ENCODE measurements around the gene ZCCHC2. TPM values are rescaled to one million over a fixed set of nuclear protein-coding genes. Genes with fewer than 3 reads are reported as not detected.
A peak's percentile ranks its signal among the peaks of the same experiment; 100 is the strongest.

Gene ZCCHC2
- polyA plus RNA-seq, 4 donors: 5.1 to 17.6 (median 8.3) TPM

DNA sequence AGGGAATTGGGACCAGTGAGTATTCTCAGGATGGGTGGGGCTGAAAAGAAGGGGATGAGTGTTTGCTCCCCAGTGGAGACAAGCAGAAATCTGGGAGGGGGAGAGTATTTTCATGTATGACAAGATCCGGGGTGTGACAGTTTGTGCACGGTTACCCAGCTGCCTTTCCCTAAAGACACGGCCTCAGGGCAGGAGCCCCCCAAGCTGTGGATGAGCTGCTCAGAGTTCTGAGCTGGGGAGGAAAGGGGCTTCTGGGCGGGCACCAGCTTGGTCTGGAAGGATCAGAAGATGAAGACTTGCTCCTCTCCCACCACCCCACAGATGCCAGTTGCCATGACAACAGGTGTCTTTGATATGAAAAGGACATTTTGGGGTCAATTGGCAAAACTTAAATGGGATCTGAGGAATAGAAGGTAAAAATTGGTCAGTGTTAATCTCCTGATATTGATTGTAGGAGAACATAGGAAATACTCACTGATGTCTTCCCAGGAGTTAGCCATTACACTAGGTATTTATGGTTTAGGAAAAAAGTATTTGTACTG, 29.2 kb downstream of the ZCCHC2 start:
- peaks cover 4 to 36% (median 14%) of the 10 kb centered on the region in 3 donors for H3K36me3 ChIP-seq (ENCODE audit: control insufficient read depth in 3 of 3, insufficient read depth in 2 of 3, low read depth in 1 of 3, low read length in 3 of 3)

GRCh38 chr18:62554061-62554815, 31.4 kb downstream of the ZCCHC2 start:
- Histone ChIP-seq H3K36me3 (ENCODE audit: control insufficient read depth in 3 of 3, insufficient read depth in 2 of 3, low read depth in 1 of 3, low read length in 3 of 3) (peaks cover 8 to 33% (median 20%) of the 10 kb centered on the region in 3 donors), H3K4me1 (ENCODE audit: control insufficient read depth in 3 of 3, insufficient read depth in 2 of 3, low read depth in 1 of 3, low read length in 2 of 3) (no peaks in the 10 kb centered on the region), H3K27ac (ENCODE audit: low read depth in 1 of 3, low read length in 2 of 3) (peak overlapping the region in 2 of 3 donors; percentile 55 to 66), H3K9me3 (ENCODE audit: control insufficient read depth in 2 of 2, insufficient read depth in 1 of 2, low read depth in 1 of 2, low read length in 1 of 2) (no peaks in the 10 kb centered on the region), H3K27me3 (ENCODE audit: control insufficient read depth in 3 of 3, insufficient read depth in 3 of 3, low read length in 3 of 3) (no peaks in the 10 kb centered on the region), H3K4me3 (ENCODE audit: low read depth in 1 of 3, low read length in 3 of 3) (no peak overlapping the region)
- peak; percentile 70 for FAIRE-seq
- WGBS, 3 donors: 18 to 55% (median 44%) methylated on average over 6 of the region's 6 CpGs
- peak in 1 of 2 donors; percentile 90 for DNase-seq

More for the DNA sequence above, 29.2 kb downstream of the ZCCHC2 start:
- 91 to 96% (median 93%) methylated on average over 4 of the region's 4 CpGs for WGBS, 3 donors
- H3K27me3 ChIP-seq (ENCODE audit: control insufficient read depth in 3 of 3, insufficient read depth in 3 of 3, low read length in 3 of 3): no peaks in the 10 kb centered on the region
- H3K4me3 ChIP-seq (ENCODE audit: low read depth in 1 of 3, low read length in 3 of 3): no peak overlapping the region
- FAIRE-seq (no peak), DNase-seq (no peak)
- H3K9me3 ChIP-seq (ENCODE audit: control insufficient read depth in 2 of 2, insufficient read depth in 1 of 2, low read depth in 1 of 2, low read length in 1 of 2): no peaks in the 10 kb centered on the region
- H3K4me1 ChIP-seq (ENCODE audit: control insufficient read depth in 3 of 3, insufficient read depth in 2 of 3, low read depth in 1 of 3, low read length in 2 of 3): no peaks in the 10 kb centered on the region
- no peak overlapping the region for H3K27ac ChIP-seq (ENCODE audit: low read depth in 1 of 3, low read length in 2 of 3)

GRCh38 chr18:62555135-62555534, 32.3 kb downstream of the ZCCHC2 start:
- H3K36me3 ChIP-seq (ENCODE audit: control insufficient read depth in 3 of 3, insufficient read depth in 2 of 3, low read depth in 1 of 3, low read length in 3 of 3): peaks cover 8 to 31% (median 20%) of the 10 kb centered on the region in 3 donors
- no peak overlapping the region for H3K27ac ChIP-seq (ENCODE audit: low read depth in 1 of 3, low read length in 2 of 3)
- no peaks in the 10 kb centered on the region for H3K9me3 ChIP-seq (ENCODE audit: control insufficient read depth in 2 of 2, insufficient read depth in 1 of 2, low read depth in 1 of 2, low read length in 1 of 2)
- no peak overlapping the region for H3K4me3 ChIP-seq (ENCODE audit: low read depth in 1 of 3, low read length in 3 of 3)
- FAIRE-seq (no peak), DNase-seq (peak in 1 of 2 donors; percentile 58)
- no peaks in the 10 kb centered on the region for H3K27me3 ChIP-seq (ENCODE audit: control insufficient read depth in 3 of 3, insufficient read depth in 3 of 3, low read length in 3 of 3)
- H3K4me1 ChIP-seq (ENCODE audit: control insufficient read depth in 3 of 3, insufficient read depth in 2 of 3, low read depth in 1 of 3, low read length in 2 of 3): no peaks in the 10 kb centered on the region
- WGBS, 3 donors: 39 to 73% (median 60%) methylated on average over 3 of the region's 3 CpGs

DNA sequence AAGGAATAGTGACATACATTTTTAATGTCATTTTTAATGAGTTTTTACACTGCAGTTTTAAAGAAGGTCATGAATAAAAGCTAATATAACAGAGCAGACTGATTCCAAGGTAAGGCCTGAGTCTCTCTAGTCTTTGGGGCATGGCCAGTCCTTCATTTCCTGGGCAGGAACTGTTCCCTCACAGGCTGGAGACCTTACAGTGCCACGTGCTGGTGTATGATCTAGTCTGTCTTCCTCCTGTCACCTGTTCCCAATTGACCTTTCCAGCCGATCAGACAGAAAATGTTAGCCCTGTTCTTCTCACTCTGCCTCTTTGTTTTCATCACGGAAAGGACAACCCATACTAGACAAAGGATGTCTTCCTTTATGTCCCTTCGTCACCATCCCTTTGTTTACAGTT, 33.6 kb downstream of the ZCCHC2 start:
- no peak for DNase-seq
- Histone ChIP-seq H3K9me3 (ENCODE audit: control insufficient read depth in 2 of 2, insufficient read depth in 1 of 2, low read depth in 1 of 2, low read length in 1 of 2) (no peaks in the 10 kb centered on the region), H3K27me3 (ENCODE audit: control insufficient read depth in 3 of 3, insufficient read depth in 3 of 3, low read length in 3 of 3) (no peaks in the 10 kb centered on the region), H3K27ac (ENCODE audit: low read depth in 1 of 3, low read length in 2 of 3) (no peak overlapping the region), H3K36me3 (ENCODE audit: control insufficient read depth in 3 of 3, insufficient read depth in 2 of 3, low read depth in 1 of 3, low read length in 3 of 3) (peaks cover 11 to 26% (median 21%) of the 10 kb centered on the region in 3 donors), H3K4me1 (ENCODE audit: control insufficient read depth in 3 of 3, insufficient read depth in 2 of 3, low read depth in 1 of 3, low read length in 2 of 3) (no peaks in the 10 kb centered on the region), H3K4me3 (ENCODE audit: low read depth in 1 of 3, low read length in 3 of 3) (no peak overlapping the region)
- no peak for FAIRE-seq
- 80 to 83% (median 82%) methylated on average over 4 of the region's 4 CpGs for WGBS, 3 donors

GRCh38 chr18:62558015-62558663, 35.3 kb downstream of the ZCCHC2 start:
- no peaks in the 10 kb centered on the region for H3K27me3 ChIP-seq (ENCODE audit: control insufficient read depth in 3 of 3, insufficient read depth in 3 of 3, low read length in 3 of 3)
- FAIRE-seq: no peak
- no peak for DNase-seq
- no peaks in the 10 kb centered on the region for H3K4me1 ChIP-seq (ENCODE audit: control insufficient read depth in 3 of 3, insufficient read depth in 2 of 3, low read depth in 1 of 3, low read length in 2 of 3)
- 84 to 92% (median 85%) methylated on average over 6 of the region's 6 CpGs for WGBS, 3 donors
- no peak overlapping the region for H3K27ac ChIP-seq (ENCODE audit: low read depth in 1 of 3, low read length in 2 of 3)
- H3K36me3 ChIP-seq (ENCODE audit: control insufficient read depth in 3 of 3, insufficient read depth in 2 of 3, low read depth in 1 of 3, low read length in 3 of 3): peaks cover 13 to 24% (median 18%) of the 10 kb centered on the region in 3 donors
- H3K4me3 ChIP-seq (ENCODE audit: low read depth in 1 of 3, low read length in 3 of 3): no peak overlapping the region
- no peaks in the 10 kb centered on the region for H3K9me3 ChIP-seq (ENCODE audit: control insufficient read depth in 2 of 2, insufficient read depth in 1 of 2, low read depth in 1 of 2, low read length in 1 of 2)

DNA sequence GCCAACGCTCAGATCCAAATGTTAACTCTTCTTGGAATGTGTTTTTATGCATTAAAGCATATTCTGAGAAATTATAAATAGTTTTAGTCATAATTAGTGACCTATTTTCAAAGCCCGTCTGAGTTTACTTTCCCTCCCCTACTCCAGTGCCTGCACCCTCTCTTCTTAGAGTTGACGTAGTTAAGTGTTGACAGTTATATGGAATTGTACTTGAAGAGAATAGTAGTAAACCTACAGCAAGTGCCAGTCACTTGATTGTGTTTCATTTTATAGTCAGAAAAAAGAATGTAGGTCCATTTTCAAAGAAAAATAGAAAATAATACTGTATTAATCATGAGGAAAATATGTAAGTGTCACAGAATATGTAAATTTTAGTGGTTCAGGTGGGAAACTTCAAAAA, 41.2 kb downstream of the ZCCHC2 start:
- WGBS, 3 donors: 90 to 96% (median 96%) methylated on average over 3 of the region's 3 CpGs
- DNase-seq (no peak), FAIRE-seq (no peak)
- Histone ChIP-seq H3K4me3 (ENCODE audit: low read depth in 1 of 3, low read length in 3 of 3) (no peak overlapping the region), H3K4me1 (ENCODE audit: control insufficient read depth in 3 of 3, insufficient read depth in 2 of 3, low read depth in 1 of 3, low read length in 2 of 3) (no peaks in the 10 kb centered on the region), H3K36me3 (ENCODE audit: control insufficient read depth in 3 of 3, insufficient read depth in 2 of 3, low read depth in 1 of 3, low read length in 3 of 3) (peaks cover 12 to 27% (median 21%) of the 10 kb centered on the region in 3 donors), H3K9me3 (ENCODE audit: control insufficient read depth in 2 of 2, insufficient read depth in 1 of 2, low read depth in 1 of 2, low read length in 1 of 2) (no peaks in the 10 kb centered on the region), H3K27me3 (ENCODE audit: control insufficient read depth in 3 of 3, insufficient read depth in 3 of 3, low read length in 3 of 3) (no peaks in the 10 kb centered on the region), H3K27ac (ENCODE audit: low read depth in 1 of 3, low read length in 2 of 3) (no peak overlapping the region)

DNA sequence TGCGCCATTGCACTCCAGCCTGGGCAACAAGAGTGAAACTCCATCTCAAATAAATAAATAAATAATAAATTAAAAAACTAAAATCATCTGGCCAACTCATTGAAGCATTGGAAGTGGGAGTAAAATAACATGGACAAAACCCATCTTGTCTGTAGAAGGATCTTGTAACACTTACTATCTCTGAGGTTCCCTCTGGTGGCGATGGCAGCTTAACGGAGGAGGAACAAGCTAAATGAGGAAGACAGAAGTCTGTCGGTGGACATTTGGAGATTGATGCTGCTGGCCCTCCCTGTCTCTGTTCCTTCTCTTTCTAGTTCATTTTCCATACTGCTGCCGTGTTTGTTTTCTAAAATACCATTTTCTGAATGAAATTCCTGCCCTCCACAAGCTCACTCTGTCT, 43.4 kb downstream of the ZCCHC2 start:
- H3K36me3 ChIP-seq (ENCODE audit: control insufficient read depth in 3 of 3, insufficient read depth in 2 of 3, low read depth in 1 of 3, low read length in 3 of 3): peaks cover 10 to 32% (median 24%) of the 10 kb centered on the region in 3 donors
- H3K27me3 ChIP-seq (ENCODE audit: control insufficient read depth in 3 of 3, insufficient read depth in 3 of 3, low read length in 3 of 3): no peaks in the 10 kb centered on the region
- no peak overlapping the region for H3K27ac ChIP-seq (ENCODE audit: low read depth in 1 of 3, low read length in 2 of 3)
- peak; percentile 30 to 50 for DNase-seq
- no peaks in the 10 kb centered on the region for H3K4me1 ChIP-seq (ENCODE audit: control insufficient read depth in 3 of 3, insufficient read depth in 2 of 3, low read depth in 1 of 3, low read length in 2 of 3)
- no peaks in the 10 kb centered on the region for H3K9me3 ChIP-seq (ENCODE audit: control insufficient read depth in 2 of 2, insufficient read depth in 1 of 2, low read depth in 1 of 2, low read length in 1 of 2)
- no peak for FAIRE-seq
- 62 to 73% (median 69%) methylated on average over 5 of the region's 5 CpGs for WGBS, 3 donors
- no peak overlapping the region for H3K4me3 ChIP-seq (ENCODE audit: low read depth in 1 of 3, low read length in 3 of 3)

GRCh38 chr18:62566818-62567217, 44.0 kb downstream of the ZCCHC2 start:
- Histone ChIP-seq H3K27ac (ENCODE audit: low read depth in 1 of 3, low read length in 2 of 3) (no peak overlapping the region), H3K4me1 (ENCODE audit: control insufficient read depth in 3 of 3, insufficient read depth in 2 of 3, low read depth in 1 of 3, low read length in 2 of 3) (no peaks in the 10 kb centered on the region), H3K4me3 (ENCODE audit: low read depth in 1 of 3, low read length in 3 of 3) (no peak overlapping the region), H3K36me3 (ENCODE audit: control insufficient read depth in 3 of 3, insufficient read depth in 2 of 3, low read depth in 1 of 3, low read length in 3 of 3) (peaks cover 10 to 29% (median 24%) of the 10 kb centered on the region in 3 donors), H3K27me3 (ENCODE audit: control insufficient read depth in 3 of 3, insufficient read depth in 3 of 3, low read length in 3 of 3) (no peaks in the 10 kb centered on the region), H3K9me3 (ENCODE audit: control insufficient read depth in 2 of 2, insufficient read depth in 1 of 2, low read depth in 1 of 2, low read length in 1 of 2) (no peaks in the 10 kb centered on the region)
- DNase-seq (no peak), FAIRE-seq (peak; percentile 23)
- WGBS, 3 donors: 97 to 98% (median 97%) methylated on average over 4 of the region's 4 CpGs
